Iris pigment epithelial cell (primary cell): Measurements from ENCODE around the gene B9D1.
A peak's percentile ranks its signal among the peaks of the same experiment; 100 is the strongest.

Source experiments
- DNase-seq: peaks from one replicate; pipeline ENCODE4 v3.0.0-alpha.2; 2011; ENCODE audit warnings: low read depth

Gene B9D1

GRCh38 chr17:19388791-19389785 lies 26.6 kb upstream of the B9D1 start:
- DNase-seq: no peak

GRCh38 chr17:19387921-19388521 lies 25.5 kb upstream of the B9D1 start:
- DNase-seq: peak; percentile 74

- DNase-seq: peak; percentile 77
Observed at GRCh38 chr17:19386974-19387920, 24.7 kb upstream of the B9D1 start, which contains the start of gene MFAP4. MFAP4 (minus strand) TSS chr17:19387190; CDS start chr17:19387155, 35 bp downstream.

- DNase-seq: peak; percentile 95
Observed at GRCh38 chr17:19386051-19386929, 23.8 kb upstream of the B9D1 start.

- DNase-seq: no peak
Observed at GRCh38 chr17:19385521-19385983, 23.0 kb upstream of the B9D1 start.

- peak; percentile 69 for DNase-seq
Observed at GRCh38 chr17:19384723-19385391, 22.3 kb upstream of the B9D1 start.

GRCh38 chr17:19383681-19384470 lies 21.4 kb upstream of the B9D1 start:
- no peak for DNase-seq

- DNase-seq: no peak
Observed at GRCh38 chr17:19382531-19383444, 20.3 kb upstream of the B9D1 start.

GRCh38 chr17:19381741-19382444 lies 19.4 kb upstream of the B9D1 start:
- DNase-seq: no peak

GRCh38 chr17:19381361-19381740 lies 18.8 kb upstream of the B9D1 start:
- DNase-seq: no peak

GRCh38 chr17:19380481-19381301 lies 18.2 kb upstream of the B9D1 start:
- no peak for DNase-seq

GRCh38 chr17:19379361-19380065 lies 17.0 kb upstream of the B9D1 start:
- DNase-seq: no peak

- no peak for DNase-seq
Observed at GRCh38 chr17:19378416-19379360, 16.2 kb upstream of the B9D1 start, which contains the start of gene MAPK7. MAPK7 (plus strand) TSS chr17:19378498; CDS start chr17:19378901, 403 bp downstream.

- peak; percentile 99 for DNase-seq
Observed at GRCh38 chr17:19377602-19378415, 15.3 kb upstream of the B9D1 start.
